Mammary epithelial cell (primary cell): Measurements from ENCODE around the gene LRMDA.

Source experiments
- CTCF ChIP-seq, 2 donors: IDR thresholded peaks in 1 of 2; conservative IDR thresholded peaks in 1 of 2; 2 replicates each; pipeline ENCODE4 v1.5.1; 2011 to 2012; ENCODE audit warnings: inconsistent platforms in 2 of 2, low read length in 2 of 2, mild to moderate bottlenecking in 2 of 2, control low read depth in 1 of 2, low read depth in 1 of 2; ENCODE audit not compliant: insufficient read depth in 1 of 2; ENCODE audit errors: extremely low read depth in 1 of 2
- EZH2 ChIP-seq: IDR thresholded peaks from 2 replicates; pipeline ENCODE4 v1.6.1; 2012; ENCODE audit warnings: low read length, inconsistent platforms, borderline replicate concordance

DNA sequence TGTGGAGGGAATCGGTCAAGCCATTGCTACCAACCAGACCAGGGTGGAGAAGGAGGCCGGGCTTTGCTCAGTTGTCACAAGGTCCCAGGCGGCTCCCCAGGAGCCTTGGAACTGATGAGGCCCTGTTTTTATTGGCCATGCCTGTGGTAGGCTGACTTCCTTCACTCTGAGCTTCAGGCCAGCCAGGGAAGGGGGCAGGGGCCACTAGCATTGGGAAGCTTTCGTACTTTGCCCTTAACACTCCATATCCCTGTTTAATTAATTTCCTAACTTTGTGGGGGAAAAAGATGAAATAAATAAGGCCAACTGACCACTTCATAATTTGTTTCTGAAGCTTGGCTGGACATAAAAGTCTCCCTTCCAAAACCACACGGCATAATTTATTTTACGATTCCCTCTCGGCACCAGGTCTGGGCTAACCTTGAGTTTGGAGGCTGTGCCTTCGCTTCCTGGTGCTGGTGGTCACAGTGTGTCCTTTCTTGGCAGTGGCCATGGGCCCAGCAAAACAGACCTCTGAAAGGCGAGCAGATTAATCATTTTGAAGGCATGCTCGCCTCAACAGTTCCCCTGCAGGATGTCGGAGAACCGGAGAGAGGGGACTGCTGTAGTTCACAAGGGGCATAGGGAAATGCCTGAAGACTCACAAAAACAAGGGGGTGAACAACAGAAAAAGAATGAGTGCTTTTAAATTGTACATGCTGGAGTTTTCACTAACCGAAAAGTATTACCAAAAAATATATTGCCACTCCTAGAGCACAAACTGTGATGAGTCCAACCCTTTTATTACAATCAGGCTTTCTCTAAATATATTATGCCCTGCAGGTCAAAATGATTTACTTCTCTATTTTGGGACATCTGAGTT, 966.0 kb downstream of the LRMDA start:
- TF ChIP-seq CTCF (conservative IDR thresholded peaks at IDR 0.05 in 1 of 2, IDR thresholded peaks at IDR 0.05 in 1 of 2; ENCODE audit: extremely low read depth in 1 of 2, insufficient read depth in 1 of 2, low read depth in 1 of 2, low read length in 2 of 2) (no peak), EZH2 (no peak)
